OCI-LY3 (cell line): Measurements from ENCODE around the gene FKBP10.
A peak's percentile ranks its signal among the peaks of the same experiment; 100 is the strongest.

Experiments
- H2AFZ ChIP-seq: fragments of 200-600, 300-600 bp; shearing (Covaris generic); 2 replicates; pipeline ENCODE4 v1.6.0; 2014; ENCODE audit warnings: antibody characterized with exemption, low read depth, low read length
- H3K27ac ChIP-seq: fragments of 200-600, 300-600 bp; sonication (generic); 2 replicates; pipeline ENCODE4 v1.5.1; 2014; ENCODE audit warnings: mild to moderate bottlenecking, low read length, moderate library complexity, mixed read lengths
- H3K27me3 ChIP-seq: fragments of 200-600, 300-600 bp; sonication (generic); 2 replicates; pipeline ENCODE4 v1.6.1; 2014; ENCODE audit warnings: low read depth, low read length, mixed read lengths
- H3K36me3 ChIP-seq: fragments of 200-600, 300-600 bp; sonication (generic); replicated peaks from 2 replicates; pipeline ENCODE3; 2014; ENCODE audit warnings: low read depth, low read length, mixed read lengths
- H3K4me1 ChIP-seq: fragments of 300-600, 200-600 bp; sonication (generic); 2 replicates; pipeline ENCODE4 v1.6.1; 2014; ENCODE audit warnings: low read length, mixed read lengths
- H3K4me2 ChIP-seq: fragments of 200-600, 300-600 bp; sonication (generic); 2 replicates; pipeline ENCODE4 v1.6.1; 2014; ENCODE audit warnings: low read length, mixed read lengths
- H3K4me3 ChIP-seq: fragments of 300-600, 200-600 bp; sonication (generic); 2 replicates; pipeline ENCODE4 v1.5.1; 2014; ENCODE audit warnings: antibody characterized with exemption, mild to moderate bottlenecking, low read length, moderate library complexity
- H3K79me2 ChIP-seq: fragments of 300-600, 200-600 bp; shearing (Covaris generic); 2 replicates; pipeline ENCODE4 v1.6.1; 2014; ENCODE audit warnings: mild to moderate bottlenecking, low read length, mixed read lengths
- H3K9ac ChIP-seq: fragments of 300-600, 200-600 bp; shearing (Covaris generic); 2 replicates; pipeline ENCODE4 v1.6.0; 2014; ENCODE audit warnings: mild to moderate bottlenecking, low read length, moderate library complexity
- H3K9me3 ChIP-seq: fragments of 200-600, 300-600 bp; shearing (Covaris generic); 2 replicates; pipeline ENCODE4 v1.6.1; 2014; ENCODE audit warnings: low read length, mixed read lengths; ENCODE audit not compliant: insufficient read depth
- H4K20me1 ChIP-seq: fragments of 200-600, 300-600 bp; sonication (generic); 2 replicates; pipeline ENCODE4 v1.6.1; 2016; ENCODE audit warnings: low read length, mixed read lengths; ENCODE audit not compliant: insufficient read depth
- CTCF ChIP-seq: fragments of 200-600, 300-600 bp; sonication (generic); IDR thresholded peaks from 2 replicates; pipeline ENCODE4 v1.5.1; 2014; ENCODE audit warnings: antibody characterized with exemption, low read length, low read depth
- EZH2phosphoT487 ChIP-seq: fragments of 200-600 bp; shearing (Covaris generic); IDR thresholded peaks from 2 replicates; pipeline ENCODE4 v1.6.1; 2018; ENCODE audit warnings: antibody characterized with exemption, mixed run types, low read depth

FKBP10 gene

GRCh38 chr17:41786227-41787020 is 26.4 kb upstream of the FKBP10 start, which contains the start of gene JUP:
Gene JUP, minus strand, starts transcription at chr17:41786711. Its CDS starts 14,857 bp downstream, at chr17:41771854.
- H3K4me2 ChIP-seq, result peak within 1 kb of the TSS; percentile 76
- TF ChIP-seq EZH2phosphoT487, result no peak
- no peak for TF ChIP-seq CTCF
- H2AFZ ChIP-seq, result peak within 1 kb of the TSS; percentile 95
- H3K4me1 ChIP-seq, result peaks cover 22% of the 10 kb centered on the region
- no peaks in the 10 kb centered on the region for H3K79me2 ChIP-seq
- H4K20me1 ChIP-seq, result no peaks in the 10 kb centered on the region
- H3K27ac ChIP-seq, result peak within 1 kb of the TSS; percentile 44
- no peaks in the 10 kb centered on the region for H3K9me3 ChIP-seq
- H3K27me3 ChIP-seq, result 0 out of 2 replicates have a peak, but pooled peaks cover 4% of the 10 kb centered on the region
- peak within 1 kb of the TSS; percentile 56 for H3K4me3 ChIP-seq
- no peaks in the 10 kb centered on the region for H3K36me3 ChIP-seq
- H3K9ac ChIP-seq, result peak within 1 kb of the TSS; percentile 61

- Histone ChIP-seq H3K4me1 (peaks cover 22% of the 10 kb centered on the region), H3K79me2 (no peaks in the 10 kb centered on the region), H3K9ac (no peak overlapping the region), H3K9me3 (no peaks in the 10 kb centered on the region), H4K20me1 (no peaks in the 10 kb centered on the region), H3K27me3 (0 out of 2 replicates have a peak, but pooled peaks cover 4% of the 10 kb centered on the region), H3K27ac (no peak overlapping the region), H3K4me2 (no peak overlapping the region), H3K36me3 (no peaks in the 10 kb centered on the region), H2AFZ (no peak overlapping the region), H3K4me3 (no peak overlapping the region)
- TF ChIP-seq CTCF (no peak), EZH2phosphoT487 (no peak)
Observed at GRCh38 chr17:41787021-41787418, 25.8 kb upstream of the FKBP10 start.

GRCh38 chr17:41792845-41793783 is 19.7 kb upstream of the FKBP10 start:
- Histone ChIP-seq H3K4me3 (no peak overlapping the region), H3K4me1 (no peaks in the 10 kb centered on the region), H3K9ac (no peak overlapping the region), H3K27ac (no peak overlapping the region), H3K9me3 (no peaks in the 10 kb centered on the region), H4K20me1 (no peaks in the 10 kb centered on the region), H3K27me3 (0 out of 2 replicates have a peak, but pooled peaks cover 4% of the 10 kb centered on the region), H2AFZ (no peak overlapping the region), H3K79me2 (no peaks in the 10 kb centered on the region), H3K36me3 (no peaks in the 10 kb centered on the region), H3K4me2 (no peak overlapping the region)
- TF ChIP-seq CTCF (no peak), EZH2phosphoT487 (no peak)
